Activated CD8-positive, alpha-beta memory T cell treated with anti-CD3 and anti-CD28 coated beads, Interleukin-2, amount 50 U/mL, for 1 hour (primary cell): ENCODE results near the gene ADPRHL1.

Experiments used
- DNase-seq: peaks from one replicate; pipeline ENCODE4 v3.0.0-alpha.2; 2020; ENCODE audit errors: extremely low read depth

ADPRHL1 gene

GRCh38 chr13:113452942-113453901 lies at the start of gene ADPRHL1:
TSS of gene ADPRHL1 (minus strand) at chr13:113453488. CDS start at chr13:113453437, 51 bp downstream.
- no peak for DNase-seq

- DNase-seq = no peak
Measured at GRCh38 chr13:113502686-113503085, 49.4 kb upstream of the ADPRHL1 start.

- DNase-seq = no peak
Measured at GRCh38 chr13:113500530-113501265, 47.4 kb upstream of the ADPRHL1 start.

- no peak for DNase-seq
Measured at GRCh38 chr13:113499936-113500335, 46.6 kb upstream of the ADPRHL1 start.

- no peak for DNase-seq
Measured at GRCh38 chr13:113498905-113499304, 45.6 kb upstream of the ADPRHL1 start.

- DNase-seq = no peak
Measured at GRCh38 chr13:113497217-113497616, 43.9 kb upstream of the ADPRHL1 start.

GRCh38 chr13:113495494-113496210 lies 42.4 kb upstream of the ADPRHL1 start:
- DNase-seq = no peak

GRCh38 chr13:113493315-113493951 lies 40.1 kb upstream of the ADPRHL1 start:
- DNase-seq = no peak

GRCh38 chr13:113491982-113492381 lies 38.7 kb upstream of the ADPRHL1 start:
- DNase-seq = no peak

GRCh38 chr13:113491418-113491883 lies 38.2 kb upstream of the ADPRHL1 start:
- no peak for DNase-seq

- no peak for DNase-seq
Measured at GRCh38 chr13:113490496-113491417, 37.5 kb upstream of the ADPRHL1 start, which contains the start of gene DCUN1D2. TSS of gene DCUN1D2 (minus strand) at chr13:113490711. CDS start at chr13:113490669, 42 bp downstream.

- DNase-seq = no peak
Measured at GRCh38 chr13:113489549-113490495, 36.5 kb upstream of the ADPRHL1 start.

- DNase-seq = no peak
Measured at GRCh38 chr13:113489171-113489548, 35.9 kb upstream of the ADPRHL1 start.

GRCh38 chr13:113488283-113488682 lies 35.0 kb upstream of the ADPRHL1 start:
- no peak for DNase-seq

GRCh38 chr13:113486698-113487097 lies 33.4 kb upstream of the ADPRHL1 start:
- no peak for DNase-seq

- no peak for DNase-seq
Measured at GRCh38 chr13:113485545-113485944, 32.3 kb upstream of the ADPRHL1 start.

- no peak for DNase-seq
Measured at GRCh38 chr13:113483504-113484293, 30.4 kb upstream of the ADPRHL1 start.

- no peak for DNase-seq
Measured at GRCh38 chr13:113483081-113483480, 29.8 kb upstream of the ADPRHL1 start.
